ENCODE data around the gene TAPT1. TPM values are rescaled to one million over a fixed set of nuclear protein-coding genes. Genes with fewer than 3 reads are reported as not detected.
"Not testable (repeated sequence)": the region's sequence is repeated elsewhere in the genome, so short reads cannot be mapped to it uniquely, and the experiment has no call there.

Gene TAPT1
- total RNA-seq, 1 donor from 2014 or later: 45.9 TPM

- no peak for DNase-seq (ENCODE audit: low spot score)
These were observed 14.0 kb downstream of the TAPT1 start for GRCh38 chr4:16212138-16212782.

GRCh38 chr4:16207409-16207808, 18.9 kb downstream of the TAPT1 start:
- DNase-seq (ENCODE audit: low spot score): no peak

DNA sequence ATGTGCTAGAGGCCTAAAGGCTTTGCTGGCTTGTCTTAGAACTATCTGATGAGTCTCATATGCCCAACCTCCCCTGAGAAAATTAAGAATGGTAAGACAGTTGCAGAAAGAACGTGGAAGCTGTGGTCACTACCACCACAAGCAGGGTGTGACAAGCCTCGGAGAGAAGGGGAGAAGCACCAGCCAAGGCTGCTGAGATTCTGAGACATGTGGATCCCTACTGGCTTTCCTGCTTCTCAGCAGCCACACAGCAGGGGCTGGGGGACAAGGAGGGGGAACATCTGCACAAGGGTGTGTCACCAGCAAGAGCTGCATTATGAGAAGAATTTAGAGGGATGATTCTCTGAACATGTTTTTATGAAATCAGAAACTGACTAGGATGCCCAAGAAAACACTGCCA, 19.4 kb downstream of the TAPT1 start:
- DNase-seq (ENCODE audit: low spot score): no peak

DNA sequence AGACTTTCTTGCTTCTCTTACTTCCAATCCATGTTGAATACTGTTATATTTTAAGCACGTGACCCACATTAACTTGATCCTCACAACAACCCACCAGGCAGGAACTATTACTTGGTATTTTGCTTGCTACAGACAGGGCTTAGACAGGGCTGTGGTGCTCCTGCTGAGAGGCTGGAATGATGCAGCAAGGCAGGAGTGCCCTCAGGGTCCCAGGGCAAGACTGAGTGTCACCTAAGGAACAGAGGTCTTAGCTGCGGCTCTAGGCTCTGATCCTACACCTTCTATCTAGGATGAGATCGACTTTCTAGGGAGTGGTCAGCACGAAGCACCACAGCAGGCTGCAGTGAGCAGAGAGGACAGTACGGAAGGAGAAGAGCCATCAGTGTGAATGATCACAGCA, 20.0 kb downstream of the TAPT1 start:
- DNase-seq (ENCODE audit: low spot score): no peak

DNA sequence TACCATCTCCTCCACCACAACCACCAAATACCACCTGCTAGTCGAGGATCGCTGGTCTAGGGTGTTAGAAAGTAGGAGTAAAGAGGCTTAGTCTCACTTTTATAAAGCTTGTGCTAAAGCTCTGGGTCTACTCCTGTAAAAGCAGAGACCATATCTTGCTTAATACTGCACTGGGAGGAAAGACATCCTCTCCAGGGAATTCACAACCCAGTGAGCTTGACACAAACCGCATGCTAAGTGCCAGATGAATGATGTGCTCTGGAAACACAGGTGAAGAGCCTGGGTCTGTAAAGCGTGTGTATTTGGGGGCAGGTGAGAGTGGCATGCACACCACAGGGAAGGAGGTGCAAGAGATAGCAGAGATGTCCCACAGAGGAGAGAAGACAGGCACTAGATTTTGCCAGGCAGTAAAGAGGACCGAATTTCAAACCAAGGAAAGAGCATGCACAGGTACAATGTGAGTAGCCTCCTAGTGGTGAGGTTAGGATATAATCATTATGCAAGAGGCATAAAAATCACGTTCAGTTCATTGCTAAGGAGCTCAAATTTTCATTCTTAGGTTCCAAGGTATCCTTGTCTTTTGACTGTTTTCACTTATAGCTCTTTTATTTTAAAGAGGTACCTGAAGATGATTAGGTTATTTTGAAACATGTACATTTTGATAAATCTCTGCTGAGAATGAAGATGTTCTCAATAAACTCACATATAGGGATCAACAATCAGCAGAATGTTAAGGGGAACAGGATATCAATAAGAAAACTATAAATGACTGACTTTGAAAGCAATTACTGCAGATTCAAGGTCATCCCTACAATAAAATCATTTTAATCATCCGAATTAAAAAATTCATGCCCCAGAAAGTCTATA, 20.7 kb downstream of the TAPT1 start:
- no peak for DNase-seq (ENCODE audit: low spot score)

DNA sequence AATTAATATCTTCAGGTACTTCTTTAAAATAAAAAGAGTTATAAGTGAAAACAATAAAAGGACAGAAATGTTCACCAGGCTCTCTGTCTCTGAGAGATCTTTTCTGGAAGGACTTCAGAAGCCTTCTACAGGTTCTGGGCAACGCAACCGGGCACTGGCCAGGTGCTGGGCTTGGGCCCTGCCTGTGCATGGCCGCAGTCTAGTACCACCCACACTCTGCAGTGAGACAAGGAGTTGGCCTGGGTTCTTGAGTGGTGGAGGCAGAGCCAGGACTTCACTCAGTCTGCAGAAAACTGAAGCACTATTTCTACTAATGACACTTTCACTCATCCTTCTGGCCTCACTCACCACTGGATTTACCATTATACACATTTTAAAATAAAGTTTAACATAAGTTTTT, 21.8 kb downstream of the TAPT1 start:
- DNase-seq (ENCODE audit: low spot score): no peak

- DNase-seq (ENCODE audit: low spot score): no peak
These were observed 23.2 kb downstream of the TAPT1 start for GRCh38 chr4:16203083-16203482.

DNA sequence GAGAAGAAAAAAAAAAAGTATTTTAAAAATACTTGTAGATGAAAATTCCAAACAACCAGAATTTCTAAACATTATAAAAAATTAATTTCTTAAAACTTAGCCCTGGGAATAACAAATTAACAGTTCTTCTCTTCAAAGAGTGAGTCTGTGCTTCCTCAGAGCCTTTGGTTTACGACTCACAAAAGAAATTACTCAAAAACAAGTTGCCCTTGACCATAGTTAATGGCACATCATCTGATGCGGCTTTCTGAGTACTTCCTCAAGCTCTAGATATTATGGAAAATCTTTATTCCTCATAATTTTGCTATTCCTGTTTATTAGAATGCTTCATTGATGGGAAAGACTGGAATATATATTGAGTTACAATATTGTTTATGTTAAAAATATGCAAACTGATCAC, 23.7 kb downstream of the TAPT1 start:
- DNase-seq (ENCODE audit: low spot score): no peak

- DNase-seq (ENCODE audit: low spot score): no peak
These were observed 27.2 kb downstream of the TAPT1 start for GRCh38 chr4:16199093-16199492.

DNA sequence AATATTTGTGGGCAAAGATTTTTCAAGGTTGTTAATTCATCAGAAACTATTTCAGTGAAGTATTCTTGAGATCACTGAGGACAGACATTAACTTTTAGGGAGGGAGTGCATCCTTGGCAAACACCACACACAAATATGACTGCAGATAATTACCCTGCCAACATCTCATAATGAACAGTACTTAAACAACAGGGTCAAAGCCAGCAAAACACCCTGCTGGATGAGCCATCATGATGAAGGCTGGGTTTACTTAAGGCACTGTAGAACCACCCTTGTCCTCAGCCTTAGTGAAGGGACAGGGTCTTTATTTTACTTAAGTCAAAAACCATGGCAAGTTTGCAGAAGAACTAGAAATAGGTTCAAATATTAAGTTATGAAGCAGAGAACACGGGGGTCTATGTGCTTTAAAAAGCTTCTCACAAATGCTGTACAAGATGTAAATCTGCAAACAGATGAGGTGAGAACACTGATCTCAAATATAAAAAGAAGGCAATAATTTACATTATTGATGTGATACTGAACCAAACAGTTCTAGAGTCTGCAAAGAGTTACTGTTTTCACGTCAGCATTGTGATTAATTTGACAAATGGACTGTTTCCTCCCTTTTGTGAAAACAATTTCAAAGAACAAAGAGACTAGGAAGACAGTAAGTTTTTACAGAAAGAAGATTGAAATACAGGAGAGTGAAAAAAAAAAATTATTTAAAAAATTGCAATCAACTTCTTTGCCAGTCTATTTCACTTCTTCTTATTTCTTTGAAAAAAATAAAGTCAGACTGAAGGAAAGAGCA, 28.2 kb downstream of the TAPT1 start:
- DNase-seq (ENCODE audit: low spot score): no peak

GRCh38 chr4:16196482-16197393, 29.5 kb downstream of the TAPT1 start:
- peak; percentile 21 for DNase-seq (ENCODE audit: low spot score)

DNA sequence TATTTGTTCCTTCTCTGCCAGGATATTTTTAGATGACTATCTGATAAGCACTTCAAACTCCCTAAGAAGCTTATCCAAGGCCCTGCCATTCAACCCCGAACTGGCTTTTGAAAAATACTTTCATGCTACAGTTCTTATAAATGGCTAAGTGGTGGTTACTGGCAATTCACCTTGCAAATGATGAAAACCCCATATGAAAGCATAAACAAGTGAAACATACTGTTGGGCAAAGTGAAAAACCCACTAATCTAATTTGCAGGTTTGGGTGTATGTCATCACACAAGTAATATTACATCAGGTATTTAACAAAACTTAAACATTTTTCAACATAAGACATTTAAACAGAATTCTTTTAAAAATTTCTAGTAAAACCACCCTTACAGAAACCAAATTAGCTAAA, 31.1 kb downstream of the TAPT1 start:
- no peak for DNase-seq (ENCODE audit: low spot score)

- DNase-seq (ENCODE audit: low spot score): not testable (repeated sequence)
These were observed 31.5 kb downstream of the TAPT1 start for GRCh38 chr4:16194798-16195197.

DNA sequence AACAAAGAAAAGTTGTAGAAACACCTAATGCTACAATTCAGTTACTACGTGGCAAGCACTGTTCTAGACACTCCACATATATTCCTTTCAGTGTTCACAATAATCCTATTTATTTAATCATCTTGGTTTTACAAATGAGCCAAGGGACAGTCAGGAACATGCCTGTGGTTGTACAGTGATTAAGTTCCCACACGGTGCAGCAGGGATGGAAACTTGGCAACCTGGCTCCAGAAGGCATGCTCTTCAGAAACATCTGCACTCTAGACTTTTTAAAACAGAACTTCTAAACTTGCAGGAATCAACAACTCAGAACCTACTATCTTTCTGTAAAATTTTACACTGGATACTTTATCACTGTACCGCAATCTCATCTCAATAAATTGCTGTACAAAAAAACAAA, 32.1 kb downstream of the TAPT1 start:
- no peak for DNase-seq (ENCODE audit: low spot score)

- DNase-seq (ENCODE audit: low spot score): no peak
These were observed 33.4 kb downstream of the TAPT1 start for GRCh38 chr4:16192631-16193518.

GRCh38 chr4:16192057-16192456, 34.2 kb downstream of the TAPT1 start:
- DNase-seq (ENCODE audit: low spot score): no peak

- no peak for DNase-seq (ENCODE audit: low spot score)
These were observed 38.8 kb downstream of the TAPT1 start for GRCh38 chr4:16187455-16187854.

DNA sequence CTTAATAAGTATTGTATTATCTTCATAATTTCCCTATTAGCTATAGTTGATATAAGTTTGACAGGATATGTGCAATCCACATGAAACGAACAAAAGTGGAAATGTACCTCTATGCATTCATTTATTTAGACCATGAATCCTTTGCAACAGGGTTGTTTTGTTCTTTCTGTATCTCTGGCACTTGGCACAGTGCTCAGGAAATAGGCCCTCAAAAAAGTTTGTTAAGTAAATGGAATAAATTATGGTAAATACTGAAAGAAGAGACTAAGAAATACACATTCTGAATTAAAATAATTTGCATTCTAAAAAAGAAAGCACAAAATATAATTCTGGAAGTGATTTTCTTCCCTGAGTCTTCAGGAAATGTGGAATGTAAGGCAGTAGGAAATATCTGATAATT, 39.3 kb downstream of the TAPT1 start:
- DNase-seq (ENCODE audit: low spot score): no peak

GRCh38 chr4:16183604-16184003, 42.7 kb downstream of the TAPT1 start:
- DNase-seq (ENCODE audit: low spot score): no peak

DNA sequence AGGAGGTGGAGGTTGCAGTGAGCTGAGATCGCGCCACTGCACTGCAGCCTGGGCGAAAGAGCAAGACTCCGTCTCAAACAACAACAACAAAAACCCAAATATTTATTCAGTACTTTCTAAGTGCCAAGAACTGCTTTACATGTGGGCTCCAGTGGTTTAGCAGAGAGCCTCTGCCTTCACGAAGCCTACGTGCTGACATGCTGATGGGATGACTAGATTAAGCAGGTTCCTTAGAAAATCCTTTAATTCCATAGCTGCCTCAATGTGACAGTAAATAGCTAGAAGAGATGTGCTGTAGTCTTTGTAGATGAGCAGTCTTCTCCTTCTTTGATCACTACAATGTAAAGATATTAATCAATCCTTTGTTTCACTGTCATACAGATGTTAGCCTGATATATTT, 49.6 kb downstream of the TAPT1 start:
- no peak for DNase-seq (ENCODE audit: low spot score)

All from mucosa of gallbladder (tissue), 1 donor.